K562 (cell line): Measurements from ENCODE around the gene HCFC1R1. TPM values are rescaled to one million over a fixed set of nuclear protein-coding genes. Genes with fewer than 3 reads are reported as not detected.

Source experiments
- ARID4B ChIP-seq: sonication (generic); formaldehyde crosslinking; IDR thresholded peaks from 2 replicates; pipeline ENCODE4 v1.8.0; 2022; ENCODE audit warnings: mild to moderate bottlenecking, missing genetic modification reagents
- CREB1 ChIP-seq, 2 experiments: sonication (generic) in 1 of 2; formaldehyde crosslinking in 1 of 2; IDR thresholded peaks; 2 replicates each; pipeline versions ENCODE4 v1.6.1 to v1.8.0; 2012 to 2022; ENCODE audit warnings: inconsistent platforms in 1 of 2, mild to moderate bottlenecking in 1 of 2, missing genetic modification reagents in 1 of 2, moderate library complexity in 1 of 2
- EP400 ChIP-seq: fragments of 450-650 bp; IDR thresholded peaks from 2 replicates; pipeline ENCODE4 v1.6.1; 2017; ENCODE audit warnings: antibody characterized with exemption, mild to moderate bottlenecking, moderate library complexity
- EWSR1 ChIP-seq: fragments of 450-650 bp; IDR thresholded peaks from 2 replicates; pipeline ENCODE4 v1.6.1; 2018; ENCODE audit warnings: borderline replicate concordance, mild to moderate bottlenecking, low read depth, moderate library complexity; ENCODE audit not compliant: partially characterized antibody
- FUS ChIP-seq: fragments of 200-400 bp; formaldehyde crosslinking; optimal IDR thresholded peaks from 2 replicates; pipeline ENCODE3; 2017; ENCODE audit warnings: low read depth, low read length
- GATAD2A ChIP-seq: fragments of 450-650 bp; IDR thresholded peaks from 2 replicates; pipeline ENCODE4 v1.6.1; 2017
- PHF8 ChIP-seq: fragments of 200-600 bp; sonication (generic); IDR thresholded peaks from 2 replicates; pipeline ENCODE4 v1.6.1; 2012; ENCODE audit warnings: mixed run types, mild to moderate bottlenecking, inconsistent platforms, low read length, moderate library complexity, borderline replicate concordance
- RBM22 ChIP-seq: fragments of 200-400 bp; formaldehyde crosslinking; IDR thresholded peaks from 2 replicates; pipeline ENCODE4 v1.6.1; 2018; ENCODE audit warnings: low read length, low read depth; ENCODE audit not compliant: poor library complexity, severe bottlenecking
- TARDBP ChIP-seq: fragments of 450-650 bp; IDR thresholded peaks from 2 replicates; pipeline ENCODE4 v1.6.1; 2016
- TBL1XR1 ChIP-seq, 2 experiments: IDR thresholded peaks; 2 replicates each; pipeline ENCODE4 v1.6.1; 2012; ENCODE audit warnings: improper control_type of control experiment in 2 of 2, low read length in 2 of 2, mild to moderate bottlenecking in 1 of 2
- XRCC5 ChIP-seq: fragments of 200-400 bp; formaldehyde crosslinking; IDR thresholded peaks from 2 replicates; pipeline ENCODE4 v1.6.1; 2017; ENCODE audit warnings: low read depth, mild to moderate bottlenecking, low read length
- ZBTB7A ChIP-seq: IDR thresholded peaks from 2 replicates; pipeline ENCODE4 v1.6.1; 2011; ENCODE audit warnings: low read depth, mild to moderate bottlenecking, low read length, moderate library complexity, borderline replicate concordance; ENCODE audit not compliant: control insufficient read depth
- ZFP36 ChIP-seq: fragments of 150-350 bp; IDR thresholded peaks from 2 replicates; pipeline ENCODE4 v1.6.1; 2018; ENCODE audit warnings: low read length, low read depth; ENCODE audit not compliant: partially characterized antibody
- polyA plus RNA-seq, 8 experiments: library from polyadenylated mRNA; depleted of rRNA in 4 of 8; stranded (reverse) in 5 of 8; unstranded in 3 of 8; fragments of >200 nt; fragmentation: Nextera tagmentation in 2 of 8; fragmentation: Illumina TruSeq in 1 of 8; extraction: Ambion mirVana in 2 of 8; extraction: Trizol in 1 of 8; gene quantifications; 2 replicates each; pipeline versions ENCODE4 v1.2.1 to v1.2.3, GENCODE V29; 2011 to 2014; ENCODE audit warnings: inconsistent platforms in 1 of 8, missing spikeins in 1 of 8
- total RNA-seq, 7 experiments: library from RNA; depleted of rRNA in 6 of 7; stranded (reverse); fragments of >200 nt in 6 of 7; fragmentation: Illumina TruSeq in 2 of 7; extraction: Trizol in 2 of 7; gene quantifications; 2 replicates each; pipeline versions ENCODE4 v1.2.1 to v1.2.3, GENCODE V29; 2011 to 2021; ENCODE audit warnings: low replicate concordance in 1 of 7
- TF ChIP-seq, protein P1 (sequence below), 2 experiments: fragments of 450-650 bp in 1 of 2; sonication (generic) in 1 of 2; formaldehyde crosslinking in 1 of 2; IDR thresholded peaks; 2 replicates each; pipeline versions ENCODE4 v1.7.1 to v1.9.0; 2016 to 2022; ENCODE audit warnings: inconsistent platforms in 1 of 2, mild to moderate bottlenecking in 1 of 2, missing genetic modification reagents in 1 of 2

The HCFC1R1 gene
- total and polyA plus RNA-seq, 9 of the 15 experiments (the other 6 are each of a cell fraction or from before 2014, with no cell fraction given), result 2.2 to 29.0 (median 11.2) TPM

DNA sequence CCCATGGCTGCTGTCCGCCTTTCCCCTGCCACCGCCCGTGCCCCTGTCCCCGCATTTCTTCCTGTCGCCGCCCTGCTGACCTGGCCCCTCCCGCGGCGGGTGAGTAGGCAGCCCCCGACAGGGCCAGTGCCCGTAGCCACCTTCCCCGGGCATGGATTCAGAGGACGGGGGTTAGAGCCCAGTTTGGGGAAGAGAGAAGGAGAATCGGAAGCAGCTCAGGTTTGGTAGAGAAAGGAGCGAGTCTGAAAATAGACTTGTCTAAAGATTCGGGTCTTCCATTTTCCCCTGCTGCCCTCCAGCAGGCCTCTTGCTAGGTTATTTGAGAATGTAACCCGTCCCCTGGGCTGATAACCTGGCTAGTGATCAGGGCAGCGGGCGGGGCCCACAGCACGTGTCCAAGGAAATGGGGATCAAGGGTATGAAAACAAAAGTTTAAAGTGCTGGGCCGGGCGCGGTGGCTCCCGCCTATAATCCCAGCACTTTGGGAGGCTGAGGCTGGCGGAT, 18.9 kb downstream of the HCFC1R1 start (continued):
- TF ChIP-seq, protein P1, sequence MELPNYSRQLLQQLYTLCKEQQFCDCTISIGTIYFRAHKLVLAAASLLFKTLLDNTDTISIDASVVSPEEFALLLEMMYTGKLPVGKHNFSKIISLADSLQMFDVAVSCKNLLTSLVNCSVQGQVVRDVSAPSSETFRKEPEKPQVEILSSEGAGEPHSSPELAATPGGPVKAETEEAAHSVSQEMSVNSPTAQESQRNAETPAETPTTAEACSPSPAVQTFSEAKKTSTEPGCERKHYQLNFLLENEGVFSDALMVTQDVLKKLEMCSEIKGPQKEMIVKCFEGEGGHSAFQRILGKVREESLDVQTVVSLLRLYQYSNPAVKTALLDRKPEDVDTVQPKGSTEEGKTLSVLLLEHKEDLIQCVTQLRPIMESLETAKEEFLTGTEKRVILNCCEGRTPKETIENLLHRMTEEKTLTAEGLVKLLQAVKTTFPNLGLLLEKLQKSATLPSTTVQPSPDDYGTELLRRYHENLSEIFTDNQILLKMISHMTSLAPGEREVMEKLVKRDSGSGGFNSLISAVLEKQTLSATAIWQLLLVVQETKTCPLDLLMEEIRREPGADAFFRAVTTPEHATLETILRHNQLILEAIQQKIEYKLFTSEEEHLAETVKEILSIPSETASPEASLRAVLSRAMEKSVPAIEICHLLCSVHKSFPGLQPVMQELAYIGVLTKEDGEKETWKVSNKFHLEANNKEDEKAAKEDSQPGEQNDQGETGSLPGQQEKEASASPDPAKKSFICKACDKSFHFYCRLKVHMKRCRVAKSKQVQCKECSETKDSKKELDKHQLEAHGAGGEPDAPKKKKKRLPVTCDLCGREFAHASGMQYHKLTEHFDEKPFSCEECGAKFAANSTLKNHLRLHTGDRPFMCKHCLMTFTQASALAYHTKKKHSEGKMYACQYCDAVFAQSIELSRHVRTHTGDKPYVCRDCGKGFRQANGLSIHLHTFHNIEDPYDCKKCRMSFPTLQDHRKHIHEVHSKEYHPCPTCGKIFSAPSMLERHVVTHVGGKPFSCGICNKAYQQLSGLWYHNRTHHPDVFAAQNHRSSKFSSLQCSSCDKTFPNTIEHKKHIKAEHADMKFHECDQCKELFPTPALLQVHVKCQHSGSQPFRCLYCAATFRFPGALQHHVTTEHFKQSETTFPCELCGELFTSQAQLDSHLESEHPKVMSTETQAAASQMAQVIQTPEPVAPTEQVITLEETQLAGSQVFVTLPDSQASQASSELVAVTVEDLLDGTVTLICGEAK (IDR thresholded peaks at IDR 0.05), result 0 out of 2 replicates have a peak, but pooled peaks have one; percentile 14
- TF ChIP-seq, protein P1 (CRISPR knock-in tag; IDR thresholded peaks at IDR 0.05), result no peak
- no peak for TF ChIP-seq FUS
- TF ChIP-seq CREB1 (IDR thresholded peaks at IDR 0.05), result no peak
- no peak for TF ChIP-seq CREB1 (CRISPR knock-in tag; IDR thresholded peaks at IDR 0.05)
- 0 out of 2 replicates have a peak, but pooled peaks have one; percentile 13 for TF ChIP-seq ARID4B
- no peak for TF ChIP-seq TARDBP
- peak; percentile 49 for TF ChIP-seq EP400
- TF ChIP-seq GATAD2A, result peak; percentile 44; the same call in 1 of the 2 replicates
- TF ChIP-seq XRCC5, result no peak
- TF ChIP-seq ZBTB7A, result peak; percentile 75; the same call in 1 of the 2 replicates
- peak; percentile 35; the same call in 1 of the 2 replicates for TF ChIP-seq PHF8
- TF ChIP-seq ZFP36, result no peak
- TF ChIP-seq TBL1XR1 (IDR thresholded peaks at IDR 0.05; ENCODE audit: low read length in 2 of 2), result no peak
- TF ChIP-seq EWSR1, result no peak
- no peak for TF ChIP-seq RBM22
